NOMO-1 treated with DMSO at 0.1 percent for 48 hours (cell line): ENCODE results near the gene POU5F1.

ENCODE experiments used
- DNase-seq: peaks from one replicate; lab custom pipeline; 2025; ENCODE audit not compliant: unreplicated experiment; lab: John Stamatoyannopoulos, UW

The POU5F1 gene

GRCh38 chr6:31144296-31144969 lies 26.0 kb downstream of the POU5F1 start:
- DNase-seq: no peak

- no peak for DNase-seq
Measured at GRCh38 chr6:31143148-31143547, 27.3 kb downstream of the POU5F1 start.

- DNase-seq: no peak
Measured at GRCh38 chr6:31142361-31142761, 28.1 kb downstream of the POU5F1 start.

GRCh38 chr6:31140643-31141042 lies 29.8 kb downstream of the POU5F1 start:
- DNase-seq: no peak

- DNase-seq: no peak
Measured at GRCh38 chr6:31139599-31139998, 30.9 kb downstream of the POU5F1 start.

GRCh38 chr6:31138982-31139381 lies 31.5 kb downstream of the POU5F1 start, which contains the start of gene PSORS1C2:
TSS of gene PSORS1C2 (minus strand) at chr6:31139066. CDS start at chr6:31139026, 40 bp downstream.
- DNase-seq: no peak

GRCh38 chr6:31135710-31136109 lies 34.8 kb downstream of the POU5F1 start:
- DNase-seq: no peak

- no peak for DNase-seq
Measured at GRCh38 chr6:31132806-31133205, 37.7 kb downstream of the POU5F1 start.

- DNase-seq: no peak
Measured at GRCh38 chr6:31131595-31131994, 38.9 kb downstream of the POU5F1 start.

GRCh38 chr6:31130751-31131150 lies 39.7 kb downstream of the POU5F1 start:
- no peak for DNase-seq

GRCh38 chr6:31129130-31129529 lies 41.4 kb downstream of the POU5F1 start:
- no peak for DNase-seq

GRCh38 chr6:31128093-31128676 lies 42.3 kb downstream of the POU5F1 start:
- DNase-seq: peak; percentile 23

- DNase-seq: no peak
Measured at GRCh38 chr6:31126396-31127175, 43.9 kb downstream of the POU5F1 start.

- no peak for DNase-seq
Measured at GRCh38 chr6:31125586-31126363, 44.7 kb downstream of the POU5F1 start.

GRCh38 chr6:31125162-31125561 lies 45.3 kb downstream of the POU5F1 start:
- DNase-seq: no peak

GRCh38 chr6:31122791-31123706 lies 47.4 kb downstream of the POU5F1 start:
- no peak for DNase-seq

- DNase-seq: no peak
Measured at GRCh38 chr6:31121131-31121790, 49.2 kb downstream of the POU5F1 start.

- no peak for DNase-seq
Measured at GRCh38 chr6:31120151-31120915, 50.1 kb downstream of the POU5F1 start, which contains the start of gene CDSN. TSS of gene CDSN (minus strand) at chr6:31120446. CDS start at chr6:31120419, 27 bp downstream.

GRCh38 chr6:31118178-31118577 lies 52.3 kb downstream of the POU5F1 start:
- no peak for DNase-seq
